GM12801 (cell line): ENCODE data around the gene RPL37.

Experiments
- CTCF ChIP-seq: IDR thresholded peaks from one replicate; pipeline ENCODE4 v1.5.1; 2011; ENCODE audit warnings: control low read depth; ENCODE audit not compliant: insufficient read length; ENCODE audit errors: extremely low read depth

Gene RPL37

GRCh38 chr5:40871177-40871576 is 36.2 kb upstream of the RPL37 start:
- TF ChIP-seq CTCF = no peak

- TF ChIP-seq CTCF = no peak
Observed at GRCh38 chr5:40869384-40869783, 34.4 kb upstream of the RPL37 start.

- TF ChIP-seq CTCF = no peak
Observed at GRCh38 chr5:40866844-40867243, 31.8 kb upstream of the RPL37 start.

- TF ChIP-seq CTCF = no peak
Observed at GRCh38 chr5:40860711-40861110, 25.7 kb upstream of the RPL37 start.

- no peak for TF ChIP-seq CTCF
Observed at GRCh38 chr5:40853632-40854192, 18.7 kb upstream of the RPL37 start.

GRCh38 chr5:40847525-40847924 is 12.5 kb upstream of the RPL37 start:
- no peak for TF ChIP-seq CTCF

- TF ChIP-seq CTCF = no peak
Observed at GRCh38 chr5:40846371-40846770, 11.3 kb upstream of the RPL37 start.
